K562 (cell line): ENCODE results near the gene MBD1. TPM values are rescaled to one million over a fixed set of nuclear protein-coding genes. Genes with fewer than 3 reads are reported as not detected.

Experiments
- ATAC-seq: fragments of 200-7000 bp; cut with Tn5 transposase; 3 replicates; pipeline ENCODE4 v1.9.1; 2020; ENCODE audit warnings: moderate library complexity
- BruUV-seq: library from RNA; stranded (reverse); fragments of 400-500 nt; replicated peaks from 2 replicates; lab custom pipeline; 2021; lab: Mats Ljungman, UMichigan
- CTCF ChIA-PET: fragments of 300-600 bp; formaldehyde crosslinking; extraction: SDS; loops from one replicate; lab custom pipeline; 2021; ENCODE audit warnings: low intra/inter-chr PET ratio; lab: Yijun Ruan, JAX
- POLR2A ChIA-PET: fragments of 300-600, 350-650 bp; sonication (Branson Sonifier 250); formaldehyde crosslinking; extraction: SDS; loops from one replicate; lab custom pipeline; 2021; ENCODE audit warnings: antibody characterized with exemption, inconsistent platforms; lab: Yijun Ruan, JAX
- DNase-seq, 4 experiments: peaks; one replicate each; pipeline versions ENCODE4 v3.0.0 to v3.0.0-alpha.2; 2011 to 2018; ENCODE audit warnings: low spot score in 3 of 4, mixed read lengths in 3 of 4; ENCODE audit errors: extremely low read depth in 1 of 4
- FAIRE-seq: peaks from 2 replicates; lab custom pipeline; 2011; peaks lifted over from hg19 to GRCh38; lab: Jason Lieb, UNC
- H2AFZ ChIP-seq: 2 replicates; pipeline ENCODE4 v1.6.0; 2011; ENCODE audit warnings: low read depth, low read length, control low read depth, inconsistent platforms
- H3K27ac ChIP-seq: fragments of 200-600 bp; 3 replicates; pipeline ENCODE4 v1.8.0; 2011; ENCODE audit warnings: low read depth, mild to moderate bottlenecking, control low read depth, inconsistent platforms, low read length, moderate library complexity, mixed read lengths; ENCODE audit errors: extremely low read depth
- H3K27me3 ChIP-seq, 2 experiments: fragments of 300-600 bp in 1 of 2; 2 replicates in 1 of 2; 3 replicates in 1 of 2; pipeline versions ENCODE4 v1.6.0 to v1.8.0; 2011; ENCODE audit warnings: inconsistent platforms in 2 of 2, low read length in 2 of 2, mild to moderate bottlenecking in 1 of 2, mixed read lengths in 1 of 2, moderate library complexity in 1 of 2; ENCODE audit not compliant: control insufficient read depth in 2 of 2, insufficient read depth in 2 of 2
- H3K36me3 ChIP-seq: fragments of 300-600 bp; 3 replicates; pipeline ENCODE4 v1.8.0; 2011; ENCODE audit warnings: mild to moderate bottlenecking, low read length, inconsistent platforms; ENCODE audit not compliant: control insufficient read depth, insufficient read depth
- H3K4me1 ChIP-seq, 2 experiments: fragments of 200-600 bp in 1 of 2; replicated peaks in 1 of 2; 2 replicates in 1 of 2; 3 replicates in 1 of 2; pipeline versions ENCODE4 v1.5.1 to v1.8.0; 2011; ENCODE audit warnings: inconsistent platforms in 2 of 2, low read length in 2 of 2, mild to moderate bottlenecking in 1 of 2, mixed read lengths in 1 of 2, moderate library complexity in 1 of 2; ENCODE audit not compliant: control insufficient read depth in 2 of 2, insufficient read depth in 2 of 2
- H3K4me2 ChIP-seq: 2 replicates; pipeline ENCODE4 v1.6.1; 2011; ENCODE audit warnings: low read length, control low read depth, inconsistent platforms, mixed read lengths; ENCODE audit not compliant: insufficient read depth
- H3K4me3 ChIP-seq: fragments of 200-600 bp; sonication (generic), shearing (Covaris generic); 2 replicates; pipeline ENCODE4 v1.5.1; 2016; ENCODE audit warnings: control low read depth, inconsistent platforms
- H3K79me2 ChIP-seq: fragments of 200-600 bp; 3 replicates; pipeline ENCODE4 v1.8.0; 2011; ENCODE audit warnings: low read length, inconsistent platforms; ENCODE audit not compliant: control insufficient read depth, insufficient read depth
- H3K9ac ChIP-seq, 2 experiments: 2 replicates each; pipeline versions ENCODE4 v1.6.0 to v1.6.1; 2011; ENCODE audit warnings: low read depth in 2 of 2, low read length in 2 of 2, control low read depth in 1 of 2, inconsistent platforms in 1 of 2, mild to moderate bottlenecking in 1 of 2, mixed read lengths in 1 of 2; ENCODE audit not compliant: insufficient read depth in 1 of 2
- H3K9me1 ChIP-seq: one replicate; pipeline ENCODE4 v1.6.0; 2011; ENCODE audit warnings: inconsistent platforms, mild to moderate bottlenecking, low read length, moderate library complexity; ENCODE audit not compliant: control insufficient read depth, insufficient read depth
- H3K9me3 ChIP-seq: replicated peaks from 2 replicates; pipeline ENCODE4 v1.5.1; 2011; ENCODE audit warnings: low read depth, low read length, inconsistent platforms; ENCODE audit not compliant: control insufficient read depth, insufficient read depth
- H4K20me1 ChIP-seq: replicated peaks from 2 replicates; pipeline ENCODE4 v1.6.1; 2011; ENCODE audit warnings: low read length, inconsistent platforms, mixed read lengths; ENCODE audit not compliant: control insufficient read depth, insufficient read depth
- CBFA2T3 ChIP-seq: fragments of 450-650 bp; IDR thresholded peaks from 2 replicates; pipeline ENCODE4 v1.6.1; 2017
- CBX3 ChIP-seq, 2 experiments: IDR thresholded peaks; 1 replicate in 1 of 2; 2 replicates in 1 of 2; pipeline ENCODE4 v1.6.1; 2012; ENCODE audit warnings: inconsistent platforms in 2 of 2, low read length in 2 of 2, borderline replicate concordance in 1 of 2, control low read depth in 1 of 2
- DNMT1 ChIP-seq: fragments of 450-650 bp; IDR thresholded peaks from 2 replicates; pipeline ENCODE4 v1.6.1; 2016; ENCODE audit warnings: antibody characterized with exemption, mild to moderate bottlenecking
- HNRNPH1 ChIP-seq: fragments of 200-400 bp; formaldehyde crosslinking; optimal IDR thresholded peaks from 2 replicates; pipeline ENCODE3; 2017; ENCODE audit warnings: low read depth, mild to moderate bottlenecking, low read length, moderate library complexity
- ILF3 ChIP-seq: fragments of 450-650 bp; IDR thresholded peaks from 2 replicates; pipeline ENCODE4 v1.6.1; 2018; ENCODE audit warnings: antibody characterized with exemption, mild to moderate bottlenecking, moderate library complexity, borderline replicate concordance
- KDM1A ChIP-seq, 2 experiments: fragments of 450-650 bp; IDR thresholded peaks; 2 replicates each; pipeline ENCODE4 v1.6.1; 2016; ENCODE audit warnings: mild to moderate bottlenecking in 2 of 2
- PHF21A ChIP-seq: fragments of 450-650 bp; IDR thresholded peaks from 2 replicates; pipeline ENCODE4 v1.6.1; 2017; ENCODE audit warnings: low read depth, borderline replicate concordance
- PTRF ChIP-seq: fragments of 450-650 bp; IDR thresholded peaks from 2 replicates; pipeline ENCODE4 v1.6.1; 2016; ENCODE audit warnings: mild to moderate bottlenecking, missing genetic modification characterization, missing compliant biosample characterization
- RBM14 ChIP-seq: fragments of 200-400 bp; formaldehyde crosslinking; IDR thresholded peaks from 2 replicates; pipeline ENCODE4 v1.6.1; 2018; ENCODE audit warnings: low read depth, mild to moderate bottlenecking, low read length, moderate library complexity, borderline replicate concordance; ENCODE audit not compliant: insufficient read depth
- SMAD4 ChIP-seq: fragments of 250-450 bp; sonication (Bioruptor Pico); conservative IDR thresholded peaks from 2 replicates; pipeline ENCODE4 v1.8.0; 2021; ENCODE audit warnings: inconsistent platforms, mild to moderate bottlenecking, moderate library complexity
- TSC22D4 ChIP-seq: fragments of 450-650 bp; IDR thresholded peaks from 2 replicates; pipeline ENCODE4 v1.6.1; 2016; ENCODE audit warnings: missing genetic modification characterization, missing biosample characterization, control low read depth
- ZBTB1 ChIP-seq: sonication (generic); formaldehyde crosslinking; IDR thresholded peaks from 2 replicates; pipeline ENCODE4 v1.8.1; 2023; ENCODE audit warnings: missing genetic modification reagents, low read depth, mild to moderate bottlenecking, borderline replicate concordance
- WGBS: fragments of 100-300 bp; shearing (Covaris generic); methylation state at CpG from one replicate; pipeline ENCODE4 v1.1.6; 2016; ENCODE audit warnings: low coverage, mixed read lengths; ENCODE audit not compliant: insufficient coverage; ENCODE audit errors: missing lambda C conversion rate; 5-methylcytosine and 5-hydroxymethylcytosine counted together
- in situ Hi-C: fragments of 300-500 bp; cut with MboI; formaldehyde crosslinking; loops from 4 replicates; pipeline ENCODE4 v1.15.0; 2018; ENCODE audit warnings: inconsistent platforms, mixed read lengths
- intact Hi-C: fragments of 100-400 bp; cut with micrococcal nuclease; formaldehyde crosslinking; loops from 2 replicates; pipeline ENCODE4 v1.14.2; 2022
- polyA plus RNA-seq, 8 experiments: library from polyadenylated mRNA; depleted of rRNA in 4 of 8; stranded (reverse) in 5 of 8; unstranded in 3 of 8; fragments of >200 nt; fragmentation: Nextera tagmentation in 2 of 8; fragmentation: Illumina TruSeq in 1 of 8; extraction: Ambion mirVana in 2 of 8; extraction: Trizol in 1 of 8; gene quantifications; 2 replicates each; pipeline versions ENCODE4 v1.2.1 to v1.2.3, GENCODE V29; 2011 to 2014; ENCODE audit warnings: inconsistent platforms in 1 of 8, missing spikeins in 1 of 8
- total RNA-seq, 7 experiments: library from RNA; depleted of rRNA in 6 of 7; stranded (reverse); fragments of >200 nt in 6 of 7; fragmentation: Illumina TruSeq in 2 of 7; extraction: Trizol in 2 of 7; gene quantifications; 2 replicates each; pipeline versions ENCODE4 v1.2.1 to v1.2.3, GENCODE V29; 2011 to 2021; ENCODE audit warnings: low replicate concordance in 1 of 7
- TF ChIP-seq, protein P1 (sequence below): sonication (generic); formaldehyde crosslinking; IDR thresholded peaks from 2 replicates; pipeline ENCODE4 v1.8.1; 2023; ENCODE audit warnings: mild to moderate bottlenecking, missing genetic modification reagents

MBD1 gene
- total and polyA plus RNA-seq, 9 of the 15 experiments (the other 6 are each of a cell fraction or from before 2014, with no cell fraction given), result 3.0 to 59.7 (median 31.7) TPM

DNA sequence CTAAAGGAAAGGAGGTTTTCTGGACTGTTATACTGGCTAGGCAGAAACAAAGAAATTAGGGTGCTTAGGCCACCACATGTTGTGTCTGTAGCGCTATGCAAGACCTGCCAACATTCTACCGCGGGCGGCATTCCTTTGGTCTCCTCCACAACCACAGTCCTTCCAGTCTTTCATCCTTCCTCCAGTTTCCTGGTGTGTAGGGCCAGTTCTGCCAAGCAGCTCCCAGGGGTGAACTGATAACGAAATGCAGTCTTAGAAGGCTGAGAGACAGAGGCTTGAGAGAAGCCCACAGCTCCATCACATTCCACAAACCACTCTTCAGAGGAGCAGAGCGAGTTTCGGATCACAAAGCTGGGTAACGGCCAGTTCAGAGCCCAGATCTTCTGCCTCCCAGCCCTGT is 25.6 kb upstream of the MBD1 start:
- ATAC-seq (peak; percentile 49), FAIRE-seq (no peak), DNase-seq (peak in 1 of 4 experiments; percentile 12)
- BruUV-seq, result no TSS peak
- CTCF ChIA-PET, result no interaction called here
- intact Hi-C loops (no loop called here), in situ Hi-C loops (no loop called here)
- Histone ChIP-seq H3K27me3 (no peaks in the 10 kb centered on the region), H3K9me1 (no peaks in the 10 kb centered on the region), H3K79me2 (no peaks in the 10 kb centered on the region), H4K20me1 (no peaks in the 10 kb centered on the region), H3K4me1 (peaks cover 0 to 20% of the 10 kb centered on the region in 2 experiments; a peak in 3 of 5 replicates), H3K27ac (peak overlapping the region; percentile 33; the same call in 2 of the 3 replicates), H3K9ac (peak overlapping the region in 1 of 2 experiments; percentile 55; a peak in 1 of 4 replicates), H3K9me3 (peaks cover 5% of the 10 kb centered on the region; the same call in 1 of the 2 replicates), H3K36me3 (no peaks in the 10 kb centered on the region), H3K4me2 (peak overlapping the region; percentile 73), H2AFZ (peak overlapping the region; percentile 85), H3K4me3 (no peak overlapping the region; the same call in 1 of the 2 replicates)
- no peak for TF ChIP-seq ILF3
- TF ChIP-seq PHF21A, result no peak
- TF ChIP-seq HNRNPH1, result no peak
- TF ChIP-seq SMAD4 (CRISPR knock-in tag), result no peak
- no peak for TF ChIP-seq ZBTB1 (CRISPR knock-in tag)
- no peak for TF ChIP-seq TSC22D4 (tag)
- no peak for TF ChIP-seq CBX3 (IDR thresholded peaks at IDR 0.05; ENCODE audit: borderline replicate concordance in 1 of 2, low read length in 2 of 2)
- TF ChIP-seq, protein P1, sequence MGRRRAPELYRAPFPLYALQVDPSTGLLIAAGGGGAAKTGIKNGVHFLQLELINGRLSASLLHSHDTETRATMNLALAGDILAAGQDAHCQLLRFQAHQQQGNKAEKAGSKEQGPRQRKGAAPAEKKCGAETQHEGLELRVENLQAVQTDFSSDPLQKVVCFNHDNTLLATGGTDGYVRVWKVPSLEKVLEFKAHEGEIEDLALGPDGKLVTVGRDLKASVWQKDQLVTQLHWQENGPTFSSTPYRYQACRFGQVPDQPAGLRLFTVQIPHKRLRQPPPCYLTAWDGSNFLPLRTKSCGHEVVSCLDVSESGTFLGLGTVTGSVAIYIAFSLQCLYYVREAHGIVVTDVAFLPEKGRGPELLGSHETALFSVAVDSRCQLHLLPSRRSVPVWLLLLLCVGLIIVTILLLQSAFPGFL (CRISPR knock-in tag), result no peak
- TF ChIP-seq DNMT1, result no peak
- no peak for TF ChIP-seq RBM14
- no peak for TF ChIP-seq KDM1A (IDR thresholded peaks at IDR 0.05)
- TF ChIP-seq PTRF (tag), result no peak
- no peak for TF ChIP-seq CBFA2T3
- POLR2A ChIA-PET, result interaction anchor here (0.6 to 0.7 kb wide), 2 partner anchors 40 to 143 kb away, joined by 3 read pairs; partner anchors contain the start of gene CFAP53
- 56% methylated on average over 8 of the region's 8 CpGs for WGBS
